HL-60 (cell line): ENCODE data around the gene MAP3K10.

Experiments
- DNase-seq, 2 experiments: peaks; one replicate each; pipeline ENCODE4 v3.0.0-alpha.2; 2010 to 2020; ENCODE audit warnings: low read depth in 1 of 2, low spot score in 1 of 2
- H3K27ac ChIP-seq: fragments of 250-450 bp; sonication (Bioruptor Pico); replicated peaks from 2 replicates; pipeline ENCODE4 v1.5.1; 2020; ENCODE audit warnings: mild to moderate bottlenecking, moderate library complexity
- H3K27me3 ChIP-seq: fragments of 250-450 bp; sonication (Bioruptor Pico); 2 replicates; pipeline ENCODE4 v1.5.1; 2021; ENCODE audit warnings: mild to moderate bottlenecking, moderate library complexity; ENCODE audit not compliant: insufficient read depth, poor library complexity, severe bottlenecking
- H3K4me3 ChIP-seq: replicated peaks from 2 replicates; pipeline ENCODE4 v1.5.1; 2011; ENCODE audit warnings: mild to moderate bottlenecking, control low read depth, low read length; ENCODE audit not compliant: insufficient read depth
- GABPA ChIP-seq: IDR thresholded peaks from 2 replicates; pipeline ENCODE4 v1.6.1; 2012; ENCODE audit warnings: low read depth
- POLR2AphosphoS5 ChIP-seq: IDR thresholded peaks from 2 replicates; pipeline ENCODE4 v1.6.1; 2012; ENCODE audit warnings: low read depth
- SPI1 ChIP-seq: IDR thresholded peaks from 2 replicates; pipeline ENCODE4 v1.6.1; 2012; ENCODE audit warnings: low read depth, mild to moderate bottlenecking, borderline replicate concordance
- TF ChIP-seq, protein P1 (sequence below): IDR thresholded peaks from one replicate; pipeline ENCODE4 v1.5.1; 2011; ENCODE audit warnings: low read length, control low read depth, inconsistent platforms; ENCODE audit not compliant: insufficient read depth
- TF ChIP-seq, protein P2 (sequence below): IDR thresholded peaks from 2 replicates; pipeline ENCODE4 v1.6.1; 2012; ENCODE audit warnings: low read depth; ENCODE audit not compliant: insufficient replicate concordance

The MAP3K10 gene

DNA sequence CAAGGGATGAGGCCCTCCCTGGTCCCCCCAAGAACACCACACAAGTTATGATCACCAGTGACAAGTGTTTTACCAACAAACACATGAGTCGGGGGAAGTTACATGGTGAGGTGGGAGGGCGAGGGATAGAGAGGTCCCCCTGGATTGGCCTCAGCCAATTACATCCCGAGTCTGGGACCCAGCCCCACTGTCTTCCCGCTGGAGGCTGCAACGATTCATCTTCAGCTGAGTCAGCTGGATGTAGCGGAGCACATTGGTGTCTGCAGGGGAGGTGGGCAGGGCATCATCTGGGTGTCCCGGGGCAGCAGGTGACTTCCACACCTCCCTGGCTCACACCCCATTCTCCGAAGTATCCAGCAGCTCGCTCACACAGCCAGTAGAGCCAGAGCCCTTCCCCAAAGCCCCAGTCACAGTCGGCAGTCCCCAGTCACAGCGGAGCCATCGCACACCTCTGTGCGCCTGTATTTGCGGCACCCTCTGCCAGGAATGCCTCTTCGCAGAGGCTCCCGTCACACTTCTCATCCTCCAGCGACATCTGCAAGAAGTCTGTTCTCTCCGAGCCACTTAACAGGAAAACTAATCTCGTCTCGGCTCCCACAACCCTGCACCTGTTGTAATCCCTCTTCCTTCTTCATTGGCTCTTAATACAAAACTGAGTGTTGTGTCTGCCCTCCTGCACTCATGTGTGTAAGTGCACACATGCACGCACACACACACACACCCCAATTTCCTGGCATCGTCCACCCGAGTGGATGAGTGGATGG is 25.0 kb downstream of the MAP3K10 start:
- no peak for DNase-seq
- TF ChIP-seq, protein P1, sequence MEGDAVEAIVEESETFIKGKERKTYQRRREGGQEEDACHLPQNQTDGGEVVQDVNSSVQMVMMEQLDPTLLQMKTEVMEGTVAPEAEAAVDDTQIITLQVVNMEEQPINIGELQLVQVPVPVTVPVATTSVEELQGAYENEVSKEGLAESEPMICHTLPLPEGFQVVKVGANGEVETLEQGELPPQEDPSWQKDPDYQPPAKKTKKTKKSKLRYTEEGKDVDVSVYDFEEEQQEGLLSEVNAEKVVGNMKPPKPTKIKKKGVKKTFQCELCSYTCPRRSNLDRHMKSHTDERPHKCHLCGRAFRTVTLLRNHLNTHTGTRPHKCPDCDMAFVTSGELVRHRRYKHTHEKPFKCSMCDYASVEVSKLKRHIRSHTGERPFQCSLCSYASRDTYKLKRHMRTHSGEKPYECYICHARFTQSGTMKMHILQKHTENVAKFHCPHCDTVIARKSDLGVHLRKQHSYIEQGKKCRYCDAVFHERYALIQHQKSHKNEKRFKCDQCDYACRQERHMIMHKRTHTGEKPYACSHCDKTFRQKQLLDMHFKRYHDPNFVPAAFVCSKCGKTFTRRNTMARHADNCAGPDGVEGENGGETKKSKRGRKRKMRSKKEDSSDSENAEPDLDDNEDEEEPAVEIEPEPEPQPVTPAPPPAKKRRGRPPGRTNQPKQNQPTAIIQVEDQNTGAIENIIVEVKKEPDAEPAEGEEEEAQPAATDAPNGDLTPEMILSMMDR, result no peak

DNA sequence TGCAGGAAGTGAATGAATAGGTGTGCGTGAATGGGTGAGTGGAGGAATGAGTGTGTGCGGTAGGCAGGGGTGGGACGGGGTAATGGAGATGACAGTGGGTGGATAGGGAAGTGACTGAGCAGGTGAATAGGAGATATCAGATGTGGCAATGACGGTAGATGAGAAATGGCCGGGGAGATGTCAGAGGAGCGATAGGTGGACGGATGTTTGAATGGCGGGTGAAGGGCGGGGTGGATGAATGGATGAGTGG is 25.5 kb downstream of the MAP3K10 start:
- TF ChIP-seq, protein P1, result no peak
- TF ChIP-seq POLR2AphosphoS5 (no peak), GABPA (no peak), SPI1 (no peak)
- TF ChIP-seq, protein P2, sequence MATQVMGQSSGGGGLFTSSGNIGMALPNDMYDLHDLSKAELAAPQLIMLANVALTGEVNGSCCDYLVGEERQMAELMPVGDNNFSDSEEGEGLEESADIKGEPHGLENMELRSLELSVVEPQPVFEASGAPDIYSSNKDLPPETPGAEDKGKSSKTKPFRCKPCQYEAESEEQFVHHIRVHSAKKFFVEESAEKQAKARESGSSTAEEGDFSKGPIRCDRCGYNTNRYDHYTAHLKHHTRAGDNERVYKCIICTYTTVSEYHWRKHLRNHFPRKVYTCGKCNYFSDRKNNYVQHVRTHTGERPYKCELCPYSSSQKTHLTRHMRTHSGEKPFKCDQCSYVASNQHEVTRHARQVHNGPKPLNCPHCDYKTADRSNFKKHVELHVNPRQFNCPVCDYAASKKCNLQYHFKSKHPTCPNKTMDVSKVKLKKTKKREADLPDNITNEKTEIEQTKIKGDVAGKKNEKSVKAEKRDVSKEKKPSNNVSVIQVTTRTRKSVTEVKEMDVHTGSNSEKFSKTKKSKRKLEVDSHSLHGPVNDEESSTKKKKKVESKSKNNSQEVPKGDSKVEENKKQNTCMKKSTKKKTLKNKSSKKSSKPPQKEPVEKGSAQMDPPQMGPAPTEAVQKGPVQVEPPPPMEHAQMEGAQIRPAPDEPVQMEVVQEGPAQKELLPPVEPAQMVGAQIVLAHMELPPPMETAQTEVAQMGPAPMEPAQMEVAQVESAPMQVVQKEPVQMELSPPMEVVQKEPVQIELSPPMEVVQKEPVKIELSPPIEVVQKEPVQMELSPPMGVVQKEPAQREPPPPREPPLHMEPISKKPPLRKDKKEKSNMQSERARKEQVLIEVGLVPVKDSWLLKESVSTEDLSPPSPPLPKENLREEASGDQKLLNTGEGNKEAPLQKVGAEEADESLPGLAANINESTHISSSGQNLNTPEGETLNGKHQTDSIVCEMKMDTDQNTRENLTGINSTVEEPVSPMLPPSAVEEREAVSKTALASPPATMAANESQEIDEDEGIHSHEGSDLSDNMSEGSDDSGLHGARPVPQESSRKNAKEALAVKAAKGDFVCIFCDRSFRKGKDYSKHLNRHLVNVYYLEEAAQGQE, result no peak
- Histone ChIP-seq H3K27ac (no peak overlapping the region), H3K4me3 (no peak overlapping the region), H3K27me3 (peaks cover 37% of the 10 kb centered on the region)
- no peak for DNase-seq

More for the DNA sequence above, 25.0 kb downstream of the MAP3K10 start:
- H3K27ac ChIP-seq, result no peak overlapping the region
- H3K4me3 ChIP-seq, result no peak overlapping the region
- H3K27me3 ChIP-seq, result peaks cover 37% of the 10 kb centered on the region

DNA sequence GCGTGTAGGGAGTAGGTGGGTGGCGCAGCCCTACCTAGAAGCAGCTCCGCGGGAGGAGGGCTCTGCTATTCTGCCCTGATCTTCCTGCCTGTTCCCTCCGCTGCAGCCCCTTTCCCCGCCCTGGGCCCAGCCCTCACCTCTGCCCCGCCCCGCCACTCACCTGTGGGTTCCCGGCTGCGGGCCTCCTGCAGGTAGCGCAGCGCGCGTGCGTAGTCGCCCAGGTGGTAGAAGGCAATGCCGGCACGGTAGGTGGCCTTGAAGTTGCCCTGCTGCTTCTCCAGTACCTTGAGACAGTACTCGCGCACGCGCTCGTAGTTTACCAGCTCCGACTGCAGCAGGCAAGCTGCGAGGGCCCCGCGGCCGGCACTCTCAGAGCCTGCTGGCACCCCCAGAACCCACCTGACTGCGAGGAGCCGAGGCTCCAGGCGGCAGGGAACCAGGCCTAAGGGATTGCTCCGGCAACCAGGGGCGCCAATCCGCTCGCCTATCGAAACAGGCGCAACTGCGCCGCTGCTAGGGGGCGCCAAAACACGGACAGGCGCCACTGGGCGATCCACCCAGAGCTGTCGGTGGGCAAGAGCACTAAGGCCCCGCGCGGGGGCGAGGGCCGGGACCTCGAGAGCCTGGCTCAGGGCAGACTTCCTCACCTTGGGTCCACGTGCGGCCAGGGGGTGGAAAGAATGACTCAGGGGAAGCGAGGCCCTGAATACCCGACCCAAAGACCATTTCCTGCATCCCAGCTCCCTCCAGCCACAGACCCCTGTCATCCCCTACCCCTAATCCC is 26.0 kb downstream of the MAP3K10 start:
- DNase-seq, result no peak
- Histone ChIP-seq H3K4me3 (no peak overlapping the region), H3K27ac (no peak overlapping the region), H3K27me3 (peaks cover 37% of the 10 kb centered on the region)
- TF ChIP-seq POLR2AphosphoS5, result no peak
- TF ChIP-seq SPI1, result no peak
- TF ChIP-seq, protein P2, result no peak
- no peak for TF ChIP-seq GABPA
- TF ChIP-seq, protein P1, result no peak
